Measurements from ENCODE around the gene CFL1. TPM values are rescaled to one million over a fixed set of nuclear protein-coding genes. Genes with fewer than 3 reads are reported as not detected.
A peak's percentile ranks its signal among the peaks of the same experiment; 100 is the strongest.

The CFL1 gene
- total and polyA plus RNA-seq, 2 experiments from 2014 or later, result 974 to 2,660 TPM

DNA sequence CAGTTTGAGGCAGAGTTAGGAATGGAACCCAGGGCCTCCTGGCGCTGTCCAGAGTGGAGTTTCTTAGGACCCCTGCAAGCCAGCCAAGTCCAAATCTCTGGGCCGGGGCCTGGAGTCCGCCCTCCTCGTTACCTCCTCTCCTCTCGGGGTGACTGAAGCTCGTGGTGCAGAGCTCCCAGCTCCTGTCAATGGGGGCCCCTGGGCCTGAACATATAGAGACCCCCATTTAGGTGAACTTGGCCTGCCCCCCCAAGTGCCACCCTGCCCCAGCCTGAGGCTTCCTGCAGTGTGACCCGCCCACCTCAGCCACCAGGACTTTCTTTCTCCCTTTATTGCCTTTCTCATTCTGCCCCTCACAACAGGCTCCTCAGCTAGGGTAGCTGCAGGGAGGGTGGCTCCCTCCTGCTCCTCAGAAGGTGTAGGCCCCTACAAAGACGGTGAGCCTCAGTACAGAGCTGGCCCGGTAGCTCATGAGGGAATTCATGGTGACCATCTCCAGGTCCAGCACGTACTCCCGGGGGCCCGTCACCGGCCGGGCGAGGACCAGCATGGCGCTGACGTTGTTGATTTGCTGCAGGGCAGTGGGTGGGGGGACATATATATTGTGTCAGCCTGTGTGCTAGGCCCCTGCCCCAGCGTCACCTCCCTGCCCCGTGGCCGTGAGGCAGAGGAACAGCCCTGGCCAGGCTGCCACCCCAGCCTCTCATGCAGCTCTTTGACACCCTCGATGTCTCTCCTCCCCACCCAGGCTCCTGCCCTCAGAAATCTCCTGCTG lies 8.7 kb upstream of the CFL1 start:
- no peaks in the 10 kb centered on the region for H3K27me3 ChIP-seq
- H3K4me1 ChIP-seq (ENCODE audit: low read depth), result no peaks in the 10 kb centered on the region
- H3K36me3 ChIP-seq, result peaks cover 55% of the 10 kb centered on the region
- no peak overlapping the region for H3K4me3 ChIP-seq
- no peak for DNase-seq (ENCODE audit: low read depth in 1 of 2, low spot score in 1 of 2)
- no peaks in the 10 kb centered on the region for H3K9me3 ChIP-seq (ENCODE audit: low read depth)
- H3K27ac ChIP-seq, result peak overlapping the region; percentile 11
- TF ChIP-seq, protein P1, sequence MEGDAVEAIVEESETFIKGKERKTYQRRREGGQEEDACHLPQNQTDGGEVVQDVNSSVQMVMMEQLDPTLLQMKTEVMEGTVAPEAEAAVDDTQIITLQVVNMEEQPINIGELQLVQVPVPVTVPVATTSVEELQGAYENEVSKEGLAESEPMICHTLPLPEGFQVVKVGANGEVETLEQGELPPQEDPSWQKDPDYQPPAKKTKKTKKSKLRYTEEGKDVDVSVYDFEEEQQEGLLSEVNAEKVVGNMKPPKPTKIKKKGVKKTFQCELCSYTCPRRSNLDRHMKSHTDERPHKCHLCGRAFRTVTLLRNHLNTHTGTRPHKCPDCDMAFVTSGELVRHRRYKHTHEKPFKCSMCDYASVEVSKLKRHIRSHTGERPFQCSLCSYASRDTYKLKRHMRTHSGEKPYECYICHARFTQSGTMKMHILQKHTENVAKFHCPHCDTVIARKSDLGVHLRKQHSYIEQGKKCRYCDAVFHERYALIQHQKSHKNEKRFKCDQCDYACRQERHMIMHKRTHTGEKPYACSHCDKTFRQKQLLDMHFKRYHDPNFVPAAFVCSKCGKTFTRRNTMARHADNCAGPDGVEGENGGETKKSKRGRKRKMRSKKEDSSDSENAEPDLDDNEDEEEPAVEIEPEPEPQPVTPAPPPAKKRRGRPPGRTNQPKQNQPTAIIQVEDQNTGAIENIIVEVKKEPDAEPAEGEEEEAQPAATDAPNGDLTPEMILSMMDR (IDR thresholded peaks at IDR 0.05; ENCODE audit: low read depth, low read length), result no peak

DNA sequence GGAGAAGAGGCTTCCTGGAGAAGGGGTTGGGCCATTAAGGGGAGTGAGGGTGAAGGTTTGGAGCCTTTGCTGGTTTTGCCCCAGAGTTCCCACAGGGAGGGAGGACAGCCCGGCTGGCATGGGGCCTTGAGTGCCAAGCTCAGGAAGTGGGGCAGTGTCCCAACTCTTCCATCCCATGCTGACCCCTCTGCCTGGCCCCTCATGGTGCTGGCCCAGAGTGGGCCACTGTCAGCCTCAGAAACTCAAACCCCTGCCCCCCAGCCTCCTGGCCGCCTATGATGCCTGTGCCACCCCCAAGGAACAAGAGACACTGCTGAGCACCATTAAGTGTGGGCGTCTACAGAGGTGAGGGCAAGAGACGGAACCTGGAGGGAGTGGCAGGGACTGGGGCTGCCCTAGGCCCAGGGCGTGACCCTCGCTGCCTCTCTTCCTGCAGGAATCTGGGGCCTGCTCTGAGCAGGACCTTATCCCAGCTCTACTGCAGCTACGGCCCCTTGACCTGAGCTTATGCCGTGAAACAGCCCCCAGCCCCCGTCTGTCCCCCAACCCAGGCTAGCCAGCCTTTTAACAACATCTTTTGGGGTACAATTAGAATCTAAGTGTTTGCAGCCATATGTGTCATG lies 7.7 kb upstream of the CFL1 start:
- peaks cover 55% of the 10 kb centered on the region for H3K36me3 ChIP-seq
- H3K27me3 ChIP-seq, result no peaks in the 10 kb centered on the region
- H3K9me3 ChIP-seq (ENCODE audit: low read depth), result no peaks in the 10 kb centered on the region
- no peak overlapping the region for H3K4me3 ChIP-seq
- DNase-seq (ENCODE audit: low read depth in 1 of 2, low spot score in 1 of 2), result no peak
- TF ChIP-seq, protein P1 (IDR thresholded peaks at IDR 0.05; ENCODE audit: low read depth, low read length), result no peak
- H3K4me1 ChIP-seq (ENCODE audit: low read depth), result no peaks in the 10 kb centered on the region
- H3K27ac ChIP-seq, result no peak overlapping the region

DNA sequence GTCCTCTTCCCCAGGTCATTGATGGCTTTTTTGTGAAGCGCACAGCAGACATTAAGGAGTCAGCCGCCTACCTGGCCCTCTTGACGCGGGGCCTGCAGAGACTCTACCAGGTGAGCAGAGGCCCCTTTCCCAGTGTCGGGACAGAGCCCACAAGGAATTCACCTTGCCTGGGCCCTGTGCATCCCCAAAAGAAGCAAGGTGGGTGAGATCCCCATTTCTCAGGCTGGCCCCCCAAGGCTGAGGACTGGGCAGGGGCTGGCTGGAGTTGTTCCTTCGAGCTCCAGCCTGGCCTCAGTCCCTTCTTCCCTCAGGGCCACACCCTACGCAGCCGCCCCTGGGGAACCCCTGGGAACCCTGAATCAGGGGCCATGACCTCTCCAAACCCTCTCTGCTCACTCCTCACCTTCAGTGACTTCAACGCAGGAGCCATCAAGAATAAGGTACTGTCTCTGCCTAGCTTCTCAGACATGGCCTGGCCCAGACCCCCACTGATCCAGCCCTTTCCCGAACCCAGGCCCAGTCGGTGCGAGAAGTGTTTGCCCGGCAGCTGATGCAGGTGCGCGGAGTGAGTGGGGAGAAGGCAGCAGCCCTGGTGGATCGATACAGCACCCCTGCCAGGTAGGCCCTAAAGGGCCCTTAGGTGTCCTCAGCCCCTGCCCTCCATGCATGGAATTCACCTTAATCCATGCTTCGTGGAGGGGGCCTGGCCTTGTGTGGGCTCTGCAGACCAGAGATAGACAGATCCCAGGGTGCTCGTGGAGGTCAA lies 6.9 kb upstream of the CFL1 start:
- Histone ChIP-seq H3K4me1 (ENCODE audit: low read depth) (peaks cover 1% of the 10 kb centered on the region), H3K27me3 (no peaks in the 10 kb centered on the region), H3K36me3 (peaks cover 55% of the 10 kb centered on the region), H3K27ac (no peak overlapping the region), H3K4me3 (no peak overlapping the region), H3K9me3 (ENCODE audit: low read depth) (no peaks in the 10 kb centered on the region)
- DNase-seq (ENCODE audit: low read depth in 1 of 2, low spot score in 1 of 2), result no peak
- TF ChIP-seq, protein P1 (IDR thresholded peaks at IDR 0.05; ENCODE audit: low read depth, low read length), result no peak

DNA sequence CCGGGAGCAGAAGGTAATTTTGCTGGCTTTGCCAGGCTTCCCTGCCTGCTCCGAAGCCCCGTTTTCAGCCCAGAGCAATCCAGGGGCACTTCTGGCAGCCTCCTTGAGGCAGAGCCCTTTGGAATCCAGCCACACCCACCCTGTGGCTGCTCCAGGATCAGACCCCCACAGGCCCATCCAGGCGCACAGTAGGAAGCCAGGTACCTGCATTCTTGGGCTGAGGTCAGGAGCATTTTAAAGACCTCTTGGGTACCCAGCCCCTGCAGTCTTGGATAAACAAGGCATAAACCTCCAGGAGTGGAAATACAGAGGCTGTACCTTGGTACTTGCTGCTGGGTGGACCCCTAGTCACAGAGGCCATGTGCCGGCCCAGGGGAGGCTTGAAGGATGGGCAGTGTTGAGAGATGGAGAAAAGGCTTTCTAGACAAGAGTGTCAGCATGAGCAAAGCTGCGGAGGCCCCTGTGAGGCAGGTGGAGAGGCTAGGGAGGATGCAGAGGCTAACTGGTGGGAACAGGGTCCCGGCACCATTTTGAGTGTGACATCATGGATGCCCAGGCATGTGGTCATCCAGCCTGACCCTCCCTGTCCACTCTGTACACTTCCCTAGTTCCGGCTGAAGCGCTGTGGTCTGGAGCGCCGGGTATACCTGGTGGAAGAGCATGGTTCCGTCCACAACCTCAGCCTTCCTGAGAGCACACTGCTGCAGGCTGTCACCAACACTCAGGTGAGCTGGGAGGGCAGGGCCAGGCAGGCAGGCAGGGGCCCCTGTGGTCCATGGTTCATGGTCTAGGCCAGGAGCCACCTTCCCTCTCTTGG lies 6.1 kb upstream of the CFL1 start:
- TF ChIP-seq, protein P1 (IDR thresholded peaks at IDR 0.05; ENCODE audit: low read depth, low read length), result no peak
- Histone ChIP-seq H3K27ac (no peak overlapping the region), H3K27me3 (no peaks in the 10 kb centered on the region), H3K4me1 (ENCODE audit: low read depth) (peaks cover 2% of the 10 kb centered on the region), H3K9me3 (ENCODE audit: low read depth) (no peaks in the 10 kb centered on the region), H3K4me3 (no peak overlapping the region), H3K36me3 (peaks cover 50% of the 10 kb centered on the region)
- DNase-seq (ENCODE audit: low read depth in 1 of 2, low spot score in 1 of 2), result no peak

All from cardiac muscle cell (in vitro differentiated cells and primary cell).